Measurements from ENCODE around the gene ETS1.
"Not testable (repeated sequence)": the region's sequence is repeated elsewhere in the genome, so short reads cannot be mapped to it uniquely, and the experiment has no call there.

DNA sequence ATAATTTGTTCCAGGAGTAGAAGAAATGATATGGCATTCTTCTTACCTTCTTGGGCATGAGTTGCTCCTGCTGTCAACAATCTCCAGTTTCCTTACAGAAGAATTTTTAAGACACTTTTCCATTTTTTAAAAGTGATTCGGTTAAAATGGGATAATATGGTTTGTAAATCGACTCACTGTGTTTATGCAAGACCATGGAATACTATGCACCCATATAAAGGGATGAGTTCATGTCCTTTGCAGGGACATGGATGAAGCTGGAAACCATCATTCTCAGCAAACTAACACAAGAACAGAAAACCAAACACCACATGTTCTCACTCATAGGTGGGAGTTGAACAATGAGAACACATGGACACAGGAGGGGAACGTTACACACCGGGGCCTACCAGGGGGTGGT, 136.9 kb downstream of the ETS1 start:
- TF ChIP-seq, protein P1, sequence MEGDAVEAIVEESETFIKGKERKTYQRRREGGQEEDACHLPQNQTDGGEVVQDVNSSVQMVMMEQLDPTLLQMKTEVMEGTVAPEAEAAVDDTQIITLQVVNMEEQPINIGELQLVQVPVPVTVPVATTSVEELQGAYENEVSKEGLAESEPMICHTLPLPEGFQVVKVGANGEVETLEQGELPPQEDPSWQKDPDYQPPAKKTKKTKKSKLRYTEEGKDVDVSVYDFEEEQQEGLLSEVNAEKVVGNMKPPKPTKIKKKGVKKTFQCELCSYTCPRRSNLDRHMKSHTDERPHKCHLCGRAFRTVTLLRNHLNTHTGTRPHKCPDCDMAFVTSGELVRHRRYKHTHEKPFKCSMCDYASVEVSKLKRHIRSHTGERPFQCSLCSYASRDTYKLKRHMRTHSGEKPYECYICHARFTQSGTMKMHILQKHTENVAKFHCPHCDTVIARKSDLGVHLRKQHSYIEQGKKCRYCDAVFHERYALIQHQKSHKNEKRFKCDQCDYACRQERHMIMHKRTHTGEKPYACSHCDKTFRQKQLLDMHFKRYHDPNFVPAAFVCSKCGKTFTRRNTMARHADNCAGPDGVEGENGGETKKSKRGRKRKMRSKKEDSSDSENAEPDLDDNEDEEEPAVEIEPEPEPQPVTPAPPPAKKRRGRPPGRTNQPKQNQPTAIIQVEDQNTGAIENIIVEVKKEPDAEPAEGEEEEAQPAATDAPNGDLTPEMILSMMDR (optimal IDR thresholded peaks at IDR 0.05 in 1 of 3, IDR thresholded peaks at IDR 0.05 in 1 of 3, conservative IDR thresholded peaks at IDR 0.05 in 1 of 3; ENCODE audit: extremely low read depth in 1 of 3, insufficient read depth in 2 of 3, low read length in 3 of 3): not testable (repeated sequence)
- not testable (repeated sequence) for TF ChIP-seq EZH2 (IDR thresholded peaks at IDR 0.05; ENCODE audit: low read length)

All from keratinocyte (primary cell).